SJCRH30 (cell line): ENCODE results near the gene XPNPEP1. TPM values are rescaled to one million over a fixed set of nuclear protein-coding genes. Genes with fewer than 3 reads are reported as not detected.
A peak's percentile ranks its signal among the peaks of the same experiment; 100 is the strongest.

Source experiments
- DNase-seq, 2 experiments: peaks; one replicate each; pipeline ENCODE4 v3.0.0-alpha.2; 2015 to 2020
- H3K27ac ChIP-seq: fragments of 250-450 bp; sonication (Bioruptor Pico); 2 replicates; pipeline ENCODE4 v1.5.1; 2020; ENCODE audit warnings: mild to moderate bottlenecking, moderate library complexity
- H3K27me3 ChIP-seq: fragments of 250-450 bp; sonication (Bioruptor Pico); 2 replicates; pipeline ENCODE4 v1.5.1; 2020; ENCODE audit warnings: mild to moderate bottlenecking, moderate library complexity
- H3K36me3 ChIP-seq: fragments of 250-450 bp; sonication (Bioruptor Pico); 2 replicates; pipeline ENCODE4 v1.5.1; 2020; ENCODE audit warnings: mild to moderate bottlenecking, moderate library complexity
- H3K4me1 ChIP-seq: fragments of 250-450 bp; sonication (Bioruptor Pico); 2 replicates; pipeline ENCODE4 v1.5.1; 2020; ENCODE audit warnings: mild to moderate bottlenecking, moderate library complexity
- H3K4me3 ChIP-seq: fragments of 250-450 bp; sonication (Bioruptor Pico); 2 replicates; pipeline ENCODE4 v1.5.1; 2020; ENCODE audit warnings: mild to moderate bottlenecking, moderate library complexity
- H3K9me3 ChIP-seq: fragments of 250-450 bp; sonication (Bioruptor Pico); replicated peaks from 2 replicates; pipeline ENCODE4 v1.5.1; 2020; ENCODE audit warnings: mild to moderate bottlenecking, moderate library complexity
- total RNA-seq: library from RNA; depleted of rRNA; stranded (reverse); fragments of >200 nt; shearing (Covaris generic); gene quantifications from 2 replicates; pipeline ENCODE4 v1.2.3, GENCODE V29; 2014

Gene XPNPEP1
- total RNA-seq, 1 experiment from 2014 or later = 112 TPM

DNA sequence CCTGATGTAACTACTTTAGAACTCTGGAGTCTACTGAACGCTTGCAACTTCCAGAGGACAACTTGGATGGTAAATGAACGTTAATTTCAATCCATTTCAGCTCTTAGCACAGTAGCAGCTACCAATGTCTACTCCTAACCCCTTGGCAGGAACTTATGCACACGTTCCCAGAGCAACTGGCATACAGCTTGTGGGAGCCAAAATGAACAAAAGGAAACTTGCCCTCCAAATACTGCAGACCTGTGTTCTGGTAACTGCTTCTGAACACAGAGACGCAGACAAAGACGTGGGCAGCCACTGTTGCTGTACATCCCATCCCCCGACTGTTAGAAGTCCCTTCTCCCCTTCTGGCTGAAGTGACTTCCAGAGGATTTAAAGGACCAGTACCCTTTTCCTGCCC is 61.3 kb downstream of the XPNPEP1 start:
- Histone ChIP-seq H3K27ac (no peak overlapping the region), H3K9me3 (no peaks in the 10 kb centered on the region), H3K27me3 (no peaks in the 10 kb centered on the region), H3K36me3 (peaks cover 25% of the 10 kb centered on the region), H3K4me1 (no peaks in the 10 kb centered on the region), H3K4me3 (no peak overlapping the region)
- no peak for DNase-seq

DNA sequence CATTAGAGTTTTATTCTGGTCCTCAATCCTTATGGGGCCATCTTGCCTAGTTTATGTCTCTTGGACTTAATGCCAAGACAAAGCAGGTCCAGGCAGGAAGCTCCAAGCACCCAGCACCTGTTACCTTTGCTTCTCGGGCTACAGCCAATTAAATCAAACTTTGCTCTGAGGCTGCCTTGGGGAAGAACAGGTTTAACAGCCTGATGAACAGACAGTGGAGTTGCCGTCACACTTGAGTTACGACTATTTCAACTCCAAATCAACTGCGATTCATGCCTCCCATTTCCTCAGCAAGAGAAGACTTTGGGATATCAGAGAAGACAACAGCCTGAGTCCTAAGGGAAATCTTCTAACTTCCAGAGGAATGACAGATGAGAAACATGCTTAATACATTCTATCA is 62.2 kb downstream of the XPNPEP1 start:
- no peaks in the 10 kb centered on the region for H3K9me3 ChIP-seq
- peaks cover 17% of the 10 kb centered on the region for H3K36me3 ChIP-seq
- no peaks in the 10 kb centered on the region for H3K27me3 ChIP-seq
- DNase-seq = no peak
- no peak overlapping the region for H3K27ac ChIP-seq
- no peaks in the 10 kb centered on the region for H3K4me1 ChIP-seq
- no peak overlapping the region for H3K4me3 ChIP-seq

DNA sequence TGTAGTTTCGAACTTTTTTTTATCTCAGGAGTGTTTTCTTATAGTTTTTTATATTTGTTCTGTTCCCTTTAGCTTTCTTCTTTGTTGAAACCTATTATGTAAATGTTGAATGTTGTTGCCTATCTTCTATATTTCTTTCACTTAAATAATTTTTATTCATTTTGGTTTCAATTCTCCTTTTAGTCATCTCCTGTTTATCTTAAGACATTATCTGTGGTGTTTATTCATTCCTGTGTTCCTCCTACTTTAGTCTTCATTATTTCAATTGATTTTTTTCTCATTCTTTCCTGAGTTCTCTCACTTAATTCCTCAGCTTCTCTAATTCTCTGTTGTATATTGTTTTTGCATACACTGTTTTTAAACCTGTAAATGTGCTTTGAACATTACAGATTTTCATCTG is 64.1 kb downstream of the XPNPEP1 start:
- no peak for DNase-seq
- H3K27ac ChIP-seq = no peak overlapping the region
- no peaks in the 10 kb centered on the region for H3K27me3 ChIP-seq
- peaks cover 4% of the 10 kb centered on the region; the same call in 1 of the 2 replicates for H3K36me3 ChIP-seq
- H3K4me1 ChIP-seq = no peaks in the 10 kb centered on the region
- no peaks in the 10 kb centered on the region for H3K9me3 ChIP-seq
- no peak overlapping the region for H3K4me3 ChIP-seq

DNA sequence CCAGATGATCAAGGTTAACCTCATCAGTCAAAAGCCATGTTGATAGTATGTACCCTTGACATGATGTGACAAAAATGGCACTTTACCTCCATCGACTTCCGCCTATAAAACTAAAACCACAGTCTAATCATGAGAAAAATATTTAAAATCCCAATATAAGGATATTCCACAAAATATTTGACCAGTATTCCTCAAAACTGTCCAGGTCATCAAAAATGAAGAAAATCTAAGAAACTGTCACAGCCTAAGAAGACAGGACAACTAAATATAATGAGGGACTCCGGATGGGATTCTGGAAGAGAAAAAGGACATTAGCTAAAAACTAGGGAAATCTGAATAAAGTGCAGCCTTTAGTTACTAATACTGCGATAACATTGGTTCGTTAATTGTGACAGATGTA is 67.6 kb downstream of the XPNPEP1 start:
- no peaks in the 10 kb centered on the region for H3K9me3 ChIP-seq
- no peak overlapping the region for H3K27ac ChIP-seq
- H3K27me3 ChIP-seq = no peaks in the 10 kb centered on the region
- no peaks in the 10 kb centered on the region for H3K36me3 ChIP-seq
- DNase-seq = no peak
- no peaks in the 10 kb centered on the region for H3K4me1 ChIP-seq
- H3K4me3 ChIP-seq = no peak overlapping the region

DNA sequence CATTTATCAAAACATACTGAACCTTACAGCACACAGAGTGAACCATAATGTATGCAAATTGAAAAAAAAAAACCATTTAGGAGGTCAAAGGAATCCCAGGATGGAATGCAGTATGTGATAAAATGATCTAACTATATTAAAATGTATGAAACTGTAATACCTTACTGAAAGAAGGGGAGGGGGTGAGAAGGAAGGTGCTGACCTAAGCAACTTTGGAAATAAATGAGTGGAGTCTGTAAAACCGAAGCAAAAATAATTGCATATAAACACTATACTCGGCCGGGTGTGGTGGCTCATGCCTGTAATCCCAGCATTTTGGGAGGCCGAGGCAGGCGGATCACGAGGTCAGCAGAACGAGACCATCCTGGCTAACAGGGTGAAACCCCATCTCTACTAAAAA is 69.4 kb downstream of the XPNPEP1 start:
- DNase-seq = no peak
- H3K4me3 ChIP-seq = no peak overlapping the region
- H3K4me1 ChIP-seq = no peaks in the 10 kb centered on the region
- H3K9me3 ChIP-seq = no peaks in the 10 kb centered on the region
- no peaks in the 10 kb centered on the region for H3K36me3 ChIP-seq
- no peaks in the 10 kb centered on the region for H3K27me3 ChIP-seq
- H3K27ac ChIP-seq = no peak overlapping the region

DNA sequence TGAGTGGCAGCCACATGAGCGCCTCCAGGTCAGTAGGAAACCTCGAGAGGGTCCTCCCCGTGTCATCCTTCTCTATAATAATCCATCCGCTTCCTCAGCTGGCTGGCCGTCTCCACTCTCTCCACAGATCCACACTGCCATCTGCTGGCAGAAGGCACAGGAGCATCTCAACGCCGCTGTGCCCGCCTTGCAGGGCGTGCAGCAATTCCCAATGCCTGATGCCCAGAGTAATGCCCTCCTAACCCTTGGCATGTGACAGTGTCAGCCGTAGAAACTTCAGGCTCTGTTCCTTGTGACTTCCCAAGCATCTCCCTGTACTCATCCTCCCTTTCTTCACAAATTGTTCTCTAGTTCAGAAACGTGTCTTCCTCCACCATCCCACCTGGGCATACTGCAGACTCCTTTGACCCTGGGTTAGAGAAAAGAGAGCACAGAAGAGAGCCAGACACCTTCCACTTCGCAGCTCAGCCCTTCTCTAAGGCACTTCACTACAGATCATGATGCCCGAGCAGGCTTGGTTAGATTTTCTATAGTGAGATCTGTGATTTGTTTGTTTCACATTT is 70.8 kb downstream of the XPNPEP1 start:
- no peaks in the 10 kb centered on the region for H3K36me3 ChIP-seq
- no peaks in the 10 kb centered on the region for H3K27me3 ChIP-seq

DNA sequence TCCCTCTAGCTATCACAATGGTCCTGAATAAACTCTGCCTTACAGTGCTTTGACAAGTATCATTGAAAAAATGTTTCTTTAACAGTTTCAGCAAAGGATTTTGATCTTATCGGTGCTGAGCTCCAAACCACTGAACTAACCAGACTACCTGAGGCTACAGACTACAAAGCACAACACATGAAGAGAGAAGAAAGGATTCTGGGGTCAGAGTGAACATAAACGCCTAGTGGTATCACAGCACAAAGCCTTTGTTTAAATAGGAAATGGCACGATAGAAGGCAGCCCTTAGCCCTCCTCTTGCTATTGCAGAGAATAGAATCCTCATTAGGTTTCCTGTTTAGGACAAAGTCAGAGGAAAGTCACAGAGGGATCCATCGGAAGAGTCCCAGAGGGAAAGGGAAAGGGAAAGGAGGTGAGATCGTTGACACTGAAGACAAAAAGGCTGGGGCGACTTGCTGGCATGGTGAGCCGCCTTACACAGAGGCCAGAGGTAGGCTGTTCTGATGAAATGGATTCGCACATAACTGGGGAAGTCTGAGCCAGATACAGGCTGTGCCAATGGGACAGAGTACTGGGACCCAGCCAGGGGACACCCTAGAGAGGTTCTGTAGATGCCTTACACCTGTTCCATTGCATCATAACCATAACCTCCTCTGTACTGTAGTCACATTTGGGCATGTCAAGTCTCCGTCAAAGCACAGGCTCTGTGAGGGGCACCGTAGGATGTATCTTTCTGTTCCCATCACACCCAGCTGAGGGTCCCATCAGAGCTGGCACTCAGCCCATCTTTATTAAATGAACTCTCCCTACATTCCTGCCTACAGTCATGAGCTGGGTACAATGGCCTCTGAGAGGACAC is 71.5 kb downstream of the XPNPEP1 start:
- Histone ChIP-seq H3K4me3 (no peak overlapping the region), H3K9me3 (no peaks in the 10 kb centered on the region), H3K27ac (no peak overlapping the region), H3K36me3 (no peaks in the 10 kb centered on the region), H3K27me3 (no peaks in the 10 kb centered on the region), H3K4me1 (no peaks in the 10 kb centered on the region)
- no peak for DNase-seq

More for the DNA sequence above, 70.8 kb downstream of the XPNPEP1 start:
- H3K9me3 ChIP-seq = no peaks in the 10 kb centered on the region
- peak; percentile 69 to 85 for DNase-seq
- no peak overlapping the region for H3K27ac ChIP-seq
- H3K4me3 ChIP-seq = no peak overlapping the region
- no peaks in the 10 kb centered on the region for H3K4me1 ChIP-seq

DNA sequence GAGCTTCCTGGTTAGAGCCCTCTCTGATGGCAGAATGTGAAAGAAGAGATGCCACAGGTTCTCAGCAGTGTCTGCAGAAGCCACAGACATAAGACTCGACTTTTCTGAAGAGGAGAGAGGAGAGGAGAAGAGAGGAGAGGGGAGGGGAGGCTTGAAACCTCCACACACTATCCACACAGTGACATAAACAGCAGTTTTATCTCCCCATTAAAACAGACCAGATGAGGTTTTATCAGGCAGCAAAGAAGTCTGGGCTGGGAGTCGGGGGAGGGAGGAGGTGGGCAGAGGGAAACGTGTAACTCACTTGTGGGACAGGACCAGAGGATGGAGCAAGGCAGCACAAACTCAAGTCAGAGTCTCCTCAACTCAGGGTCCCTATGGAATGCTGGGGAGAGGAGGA is 76.5 kb downstream of the XPNPEP1 start:
- Histone ChIP-seq H3K27me3 (no peaks in the 10 kb centered on the region), H3K4me3 (no peak overlapping the region), H3K27ac (no peak overlapping the region), H3K36me3 (no peaks in the 10 kb centered on the region), H3K9me3 (no peaks in the 10 kb centered on the region), H3K4me1 (no peaks in the 10 kb centered on the region)
- DNase-seq = no peak

DNA sequence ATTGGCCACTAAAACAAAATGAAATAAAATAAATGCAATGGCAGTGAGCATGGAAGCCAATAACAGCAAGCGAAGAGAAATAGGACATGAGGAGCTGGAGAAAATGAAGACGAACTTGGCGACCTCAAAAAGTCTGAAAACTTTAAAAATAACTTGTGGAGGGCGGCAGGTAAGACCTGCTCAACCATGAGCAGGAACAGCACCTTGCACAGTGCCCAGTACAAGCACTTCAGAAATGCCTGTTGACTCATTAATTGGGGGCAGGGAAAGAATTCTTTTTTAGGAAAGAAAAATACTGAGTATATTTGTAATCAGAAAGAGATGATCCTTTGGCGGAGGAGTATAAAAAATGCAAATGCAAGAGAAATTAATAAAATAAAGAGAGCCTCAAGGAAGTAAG is 78.0 kb downstream of the XPNPEP1 start:
- no peak for DNase-seq
- H3K27me3 ChIP-seq = no peaks in the 10 kb centered on the region

DNA sequence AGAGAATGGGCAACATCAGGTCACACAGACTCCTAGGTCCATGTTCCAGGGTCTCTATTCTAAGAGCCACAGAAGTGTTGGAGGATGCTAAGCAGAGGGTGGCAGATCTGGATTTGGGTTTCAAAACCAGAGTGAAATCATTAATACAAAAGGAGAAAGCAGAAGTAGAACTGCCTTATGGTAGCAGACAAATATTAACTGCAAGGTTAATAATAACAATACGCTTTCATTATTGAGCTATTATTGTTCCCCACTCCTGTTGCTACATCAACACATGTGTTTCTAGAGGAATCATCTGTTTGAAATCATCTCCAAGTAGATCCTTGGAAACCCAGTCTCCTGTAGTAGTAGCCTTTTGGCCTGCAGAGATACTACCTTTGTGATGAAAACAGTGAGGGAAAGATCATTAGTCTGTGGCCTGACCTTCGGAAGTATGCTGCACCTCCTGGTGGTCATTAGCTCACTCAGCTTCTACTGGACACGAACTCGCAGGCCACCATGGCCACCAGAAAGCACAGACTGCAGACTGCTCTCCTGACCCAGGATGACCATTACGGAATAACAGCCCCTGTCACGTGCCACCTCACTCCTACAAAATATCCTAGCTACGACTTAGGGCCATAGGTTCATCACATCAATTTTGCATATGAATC is 84.6 kb downstream of the XPNPEP1 start:
- no peaks in the 10 kb centered on the region for H3K36me3 ChIP-seq
- no peaks in the 10 kb centered on the region for H3K9me3 ChIP-seq
- no peak overlapping the region for H3K4me3 ChIP-seq
- DNase-seq = peak in 1 of 2 experiments; percentile 29
- H3K27ac ChIP-seq = no peak overlapping the region
- H3K27me3 ChIP-seq = no peaks in the 10 kb centered on the region; the same call in 1 of the 2 replicates
- no peaks in the 10 kb centered on the region for H3K4me1 ChIP-seq

More for the DNA sequence above, 78.0 kb downstream of the XPNPEP1 start:
- H3K4me1 ChIP-seq = no peaks in the 10 kb centered on the region
- no peak overlapping the region for H3K4me3 ChIP-seq
- no peak overlapping the region for H3K27ac ChIP-seq
- H3K36me3 ChIP-seq = no peaks in the 10 kb centered on the region
- H3K9me3 ChIP-seq = no peaks in the 10 kb centered on the region

DNA sequence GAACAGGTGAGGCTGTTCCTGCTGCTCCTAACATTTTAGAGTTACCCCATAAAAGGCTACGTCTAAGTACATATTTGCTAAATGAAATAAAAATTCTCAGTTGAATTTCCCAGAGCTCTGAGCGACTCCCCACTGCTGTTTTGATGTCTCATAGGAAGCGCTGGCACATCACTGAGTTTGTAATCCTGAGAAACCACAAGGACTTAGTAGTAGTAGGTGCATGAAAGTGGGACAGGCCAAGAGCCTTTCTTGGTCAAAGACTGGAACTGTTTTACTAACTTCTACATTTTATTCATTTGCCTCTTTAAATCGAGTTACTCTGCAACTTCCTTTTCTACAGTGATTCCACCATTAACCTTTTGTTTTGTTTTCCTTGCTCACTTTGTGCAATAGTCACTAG is 85.9 kb downstream of the XPNPEP1 start:
- H3K9me3 ChIP-seq = no peaks in the 10 kb centered on the region
- no peaks in the 10 kb centered on the region for H3K4me1 ChIP-seq
- no peak overlapping the region for H3K4me3 ChIP-seq
- H3K27ac ChIP-seq = no peak overlapping the region
- H3K27me3 ChIP-seq = no peaks in the 10 kb centered on the region; the same call in 1 of the 2 replicates
- no peak for DNase-seq
- H3K36me3 ChIP-seq = no peaks in the 10 kb centered on the region

DNA sequence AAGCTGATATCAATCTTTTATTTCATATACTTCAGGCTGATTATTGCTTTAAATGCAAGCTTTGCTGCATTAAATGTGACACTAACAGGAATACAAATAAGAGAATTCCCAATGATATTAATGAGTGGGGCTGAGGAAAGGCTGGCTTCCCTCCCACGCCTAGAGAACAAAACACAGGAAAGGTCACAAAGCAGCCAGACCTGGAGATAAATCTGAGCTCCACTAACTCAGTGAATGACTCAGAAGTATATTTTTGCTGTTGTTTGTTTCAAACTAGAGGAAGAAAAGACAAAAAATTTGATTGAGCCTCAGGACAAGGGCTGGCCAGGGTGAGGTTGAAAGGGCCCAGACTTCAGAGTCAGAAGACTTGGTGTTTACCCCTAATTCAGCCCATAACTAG is 88.1 kb downstream of the XPNPEP1 start:
- H3K27me3 ChIP-seq = no peaks in the 10 kb centered on the region; the same call in 1 of the 2 replicates
- no peaks in the 10 kb centered on the region for H3K4me1 ChIP-seq
- no peak overlapping the region for H3K27ac ChIP-seq
- H3K36me3 ChIP-seq = no peaks in the 10 kb centered on the region
- DNase-seq = no peak
- H3K4me3 ChIP-seq = no peak overlapping the region
- no peaks in the 10 kb centered on the region for H3K9me3 ChIP-seq

DNA sequence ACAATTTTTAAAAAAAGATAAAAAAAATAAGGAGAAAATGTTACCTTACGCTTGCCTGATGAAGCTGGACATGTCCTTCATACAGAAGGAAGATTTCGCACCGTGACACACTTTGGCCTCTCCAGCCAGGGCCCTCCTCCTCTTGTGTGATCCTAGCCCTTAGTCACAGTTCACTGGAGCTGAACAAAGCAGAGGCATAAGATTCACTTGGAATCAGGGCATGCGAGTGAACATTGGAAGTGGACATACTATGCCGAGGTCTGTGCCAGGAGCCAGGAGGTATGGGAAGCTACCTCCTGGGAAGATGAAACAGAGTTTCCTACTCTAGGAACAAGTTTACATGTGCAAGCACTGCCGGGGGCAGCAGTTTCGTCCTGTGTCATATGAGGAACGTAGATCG is 91.5 kb downstream of the XPNPEP1 start:
- no peaks in the 10 kb centered on the region for H3K36me3 ChIP-seq
- H3K9me3 ChIP-seq = no peaks in the 10 kb centered on the region
- no peak overlapping the region for H3K4me3 ChIP-seq
- H3K27ac ChIP-seq = no peak overlapping the region
- no peaks in the 10 kb centered on the region; the same call in 1 of the 2 replicates for H3K27me3 ChIP-seq
- no peaks in the 10 kb centered on the region for H3K4me1 ChIP-seq
- no peak for DNase-seq

DNA sequence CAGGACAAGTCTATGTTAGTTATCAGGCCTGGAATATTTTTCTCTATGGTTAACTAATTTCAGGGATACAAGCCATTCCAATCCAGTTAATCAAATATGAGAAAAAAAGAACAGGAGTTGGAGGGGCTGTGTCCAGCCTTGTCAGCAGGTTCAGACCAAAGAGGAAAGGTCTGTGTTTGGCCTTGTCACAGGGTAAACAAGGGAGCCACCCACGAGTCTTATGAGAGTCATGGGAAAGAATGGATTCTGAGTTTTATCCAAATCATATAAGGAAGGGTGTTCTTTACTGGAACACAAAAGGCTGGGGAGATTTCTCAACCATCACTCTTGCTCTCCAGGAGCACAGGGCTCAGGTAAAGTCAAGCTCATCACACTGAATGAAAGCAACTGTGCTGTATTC is 99.1 kb downstream of the XPNPEP1 start:
- no peaks in the 10 kb centered on the region for H3K36me3 ChIP-seq
- no peak for DNase-seq
- H3K4me3 ChIP-seq = no peak overlapping the region
- H3K9me3 ChIP-seq = no peaks in the 10 kb centered on the region
- H3K27ac ChIP-seq = no peak overlapping the region
- no peaks in the 10 kb centered on the region for H3K4me1 ChIP-seq
- H3K27me3 ChIP-seq = no peaks in the 10 kb centered on the region

DNA sequence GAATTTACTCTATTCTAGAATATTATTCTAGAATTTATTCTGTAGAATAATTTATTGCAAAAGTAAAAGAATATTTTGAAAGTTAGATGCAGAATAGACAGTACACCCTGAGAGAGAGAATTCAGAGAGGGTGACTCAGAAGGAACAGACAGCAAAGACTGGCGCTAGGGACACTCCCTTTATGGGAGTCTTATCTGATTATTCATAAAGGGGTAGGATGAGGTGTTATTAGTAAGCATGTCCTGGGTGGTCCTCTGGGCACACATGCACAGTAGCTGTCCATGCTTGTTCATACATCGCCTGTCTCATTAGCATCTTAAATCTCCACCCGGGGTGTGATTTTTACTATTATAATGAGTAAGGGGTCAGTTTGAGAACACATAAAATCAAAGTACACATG is 100.1 kb downstream of the XPNPEP1 start:
- Histone ChIP-seq H3K27me3 (no peaks in the 10 kb centered on the region), H3K4me3 (no peak overlapping the region), H3K36me3 (no peaks in the 10 kb centered on the region; the same call in 1 of the 2 replicates), H3K27ac (no peak overlapping the region), H3K9me3 (no peaks in the 10 kb centered on the region), H3K4me1 (no peaks in the 10 kb centered on the region)
- DNase-seq = no peak
